ENCODE results near the gene SH2B3. TPM values are rescaled to one million over a fixed set of nuclear protein-coding genes. Genes with fewer than 3 reads are reported as not detected.
A peak's percentile ranks its signal among the peaks of the same experiment; 100 is the strongest.

SH2B3 gene
- total RNA-seq, 8 experiments from 2014 or later = 2.5 to 9.5 (median 6.4) TPM

GRCh38 chr12:111439657-111440151 lies 34.0 kb downstream of the SH2B3 start:
- ATAC-seq (replicated peaks in 6 of 8) = no peak
- in situ Hi-C loops (cut with MboI; ENCODE audit: low pct_unique_long_range_greater_than_20kb in 2 of 9, low sequenced_read_pairs in 9 of 9, unreplicated experiment in 9 of 9) = loop anchor here in 1 of 9 experiments (10.0 kb wide), 1 partner anchor 105 kb away; no protein-coding TSS in a partner anchor
- no peak overlapping the region for H3K27ac ChIP-seq
- H3K4me1 ChIP-seq (replicated peaks in 1 of 2) = peaks cover 9 to 16% of the 10 kb centered on the region in 2 donors
- 89 to 100% (median 100%) methylated on average over 1 to 3 of the region's 5 CpGs; no CpG with 5 or more reads in 7 of the 10 experiments for WGBS, 10 experiments
- H3K4me3 ChIP-seq = no peak overlapping the region

- 40 to 100% (median 92%) methylated on average over 1 to 5 of the region's 8 CpGs; no CpG with 5 or more reads in 3 of the 10 experiments for WGBS, 10 experiments
- Histone ChIP-seq H3K27ac (no peak overlapping the region), H3K4me3 (no peak overlapping the region), H3K4me1 (replicated peaks in 1 of 2) (peaks cover 6 to 16% of the 10 kb centered on the region in 2 donors)
- in situ Hi-C loops (cut with MboI; ENCODE audit: low pct_unique_long_range_greater_than_20kb in 2 of 9, low sequenced_read_pairs in 9 of 9, unreplicated experiment in 9 of 9) = loop anchor here in 1 of 9 experiments (10.0 kb wide), 1 partner anchor 105 kb away; no protein-coding TSS in a partner anchor
- no peak for ATAC-seq (replicated peaks in 6 of 8)
These were observed 34.4 kb downstream of the SH2B3 start for GRCh38 chr12:111440152-111440551.

- WGBS, 10 experiments = 81 to 100% (median 90%) methylated on average over 1 to 3 of the region's 3 CpGs; no CpG with 5 or more reads in 7 of the 10 experiments
- no peak overlapping the region for H3K4me3 ChIP-seq
- H3K27ac ChIP-seq = no peak overlapping the region
- in situ Hi-C loops (cut with MboI; ENCODE audit: low pct_unique_long_range_greater_than_20kb in 2 of 9, low sequenced_read_pairs in 9 of 9, unreplicated experiment in 9 of 9) = loop anchor here in 1 of 9 experiments (10.0 kb wide), 1 partner anchor 106 kb away; no protein-coding TSS in a partner anchor
- ATAC-seq (replicated peaks in 6 of 8) = no peak
- H3K4me1 ChIP-seq (replicated peaks in 1 of 2) = peaks cover 9 to 19% of the 10 kb centered on the region in 2 donors
These were observed 34.9 kb downstream of the SH2B3 start for GRCh38 chr12:111440631-111441030.

- no peak for ATAC-seq (replicated peaks in 6 of 8)
- in situ Hi-C loops (cut with MboI; ENCODE audit: low pct_unique_long_range_greater_than_20kb in 2 of 9, low sequenced_read_pairs in 9 of 9, unreplicated experiment in 9 of 9) = loop anchor here in 1 of 9 experiments (10.0 kb wide), 1 partner anchor 107 kb away; no protein-coding TSS in a partner anchor
- peaks cover 16 to 26% of the 10 kb centered on the region in 2 donors for H3K4me1 ChIP-seq (replicated peaks in 1 of 2)
- H3K27ac ChIP-seq = no peak overlapping the region
- 68 to 100% (median 97%) methylated on average over 1 to 7 of the region's 7 CpGs; no CpG with 5 or more reads in 2 of the 10 experiments for WGBS, 10 experiments
- no peak overlapping the region for H3K4me3 ChIP-seq
These were observed 35.6 kb downstream of the SH2B3 start for GRCh38 chr12:111441107-111441928.

- in situ Hi-C loops (cut with MboI; ENCODE audit: low pct_unique_long_range_greater_than_20kb in 2 of 9, low sequenced_read_pairs in 9 of 9, unreplicated experiment in 9 of 9) = loop anchor here in 1 of 9 experiments (10.0 kb wide), 1 partner anchor 108 kb away; no protein-coding TSS in a partner anchor
- Histone ChIP-seq H3K27ac (peak overlapping the region in 1 of 2 donors; percentile 35), H3K4me3 (no peak overlapping the region), H3K4me1 (replicated peaks in 1 of 2) (peaks cover 18 to 26% of the 10 kb centered on the region in 2 donors)
- ATAC-seq (replicated peaks in 6 of 8) = no peak
- 20 to 100% (median 65%) methylated on average over 1 to 3 of the region's 10 CpGs; no CpG with 5 or more reads in 6 of the 10 experiments for WGBS, 10 experiments
These were observed 36.8 kb downstream of the SH2B3 start for GRCh38 chr12:111442301-111443045.

- Histone ChIP-seq H3K4me1 (replicated peaks in 1 of 2) (peaks cover 18 to 25% of the 10 kb centered on the region in 2 donors), H3K27ac (no peak overlapping the region), H3K4me3 (no peak overlapping the region)
- 94 to 100% (median 100%) methylated on average over 1 to 3 of the region's 7 CpGs; no CpG with 5 or more reads in 5 of the 10 experiments for WGBS, 10 experiments
- no peak for ATAC-seq (replicated peaks in 6 of 8)
- in situ Hi-C loops (cut with MboI; ENCODE audit: low pct_unique_long_range_greater_than_20kb in 2 of 9, low sequenced_read_pairs in 9 of 9, unreplicated experiment in 9 of 9) = loop anchor here in 1 of 9 experiments (10.0 kb wide), 1 partner anchor 108 kb away; no protein-coding TSS in a partner anchor
These were observed 37.4 kb downstream of the SH2B3 start for GRCh38 chr12:111443086-111443485.

- H3K4me3 ChIP-seq = no peak overlapping the region
- in situ Hi-C loops (cut with MboI; ENCODE audit: low pct_unique_long_range_greater_than_20kb in 2 of 9, low sequenced_read_pairs in 9 of 9, unreplicated experiment in 9 of 9) = loop anchor here in 1 of 9 experiments (10.0 kb wide), 1 partner anchor 109 kb away; no protein-coding TSS in a partner anchor
- WGBS, 10 experiments = 33 to 100% (median 97%) methylated on average over 1 to 5 of the region's 7 CpGs; no CpG with 5 or more reads in 4 of the 10 experiments
- H3K27ac ChIP-seq = no peak overlapping the region
- peak in 6 of 8 experiments; percentile 5 to 65 (median 26) for ATAC-seq (replicated peaks in 6 of 8)
- peaks cover 15 to 20% of the 10 kb centered on the region in 2 donors for H3K4me1 ChIP-seq (replicated peaks in 1 of 2)
These were observed 37.9 kb downstream of the SH2B3 start for GRCh38 chr12:111443586-111443985.

- ATAC-seq (replicated peaks in 6 of 8) = no peak
- H3K27ac ChIP-seq = peak overlapping the region in 1 of 2 donors; percentile 92
- peaks cover 15 to 19% of the 10 kb centered on the region in 2 donors for H3K4me1 ChIP-seq (replicated peaks in 1 of 2)
- in situ Hi-C loops (cut with MboI; ENCODE audit: low pct_unique_long_range_greater_than_20kb in 2 of 9, low sequenced_read_pairs in 9 of 9, unreplicated experiment in 9 of 9) = loop anchor here in 1 of 9 experiments (10.0 kb wide), 1 partner anchor 110 kb away; no protein-coding TSS in a partner anchor
- no peak overlapping the region for H3K4me3 ChIP-seq
- WGBS, 10 experiments = 100% methylated on average over 1 to 2 of the region's 8 CpGs; no CpG with 5 or more reads in 6 of the 10 experiments
These were observed 38.7 kb downstream of the SH2B3 start for GRCh38 chr12:111444314-111444924.

- peak overlapping the region; percentile 64 to 92 for H3K27ac ChIP-seq
- peaks cover 15 to 19% of the 10 kb centered on the region in 2 donors for H3K4me1 ChIP-seq (replicated peaks in 1 of 2)
- peak; percentile 6 to 85 (median 70) for ATAC-seq (replicated peaks in 6 of 8)
- 69 to 100% (median 87%) methylated on average over 1 to 5 of the region's 11 CpGs; no CpG with 5 or more reads in 6 of the 10 experiments for WGBS, 10 experiments
- in situ Hi-C loops (cut with MboI; ENCODE audit: low pct_unique_long_range_greater_than_20kb in 2 of 9, low sequenced_read_pairs in 9 of 9, unreplicated experiment in 9 of 9) = loop anchor here in 1 of 9 experiments (10.0 kb wide), 1 partner anchor 110 kb away; no protein-coding TSS in a partner anchor
- no peak overlapping the region for H3K4me3 ChIP-seq
These were observed 39.4 kb downstream of the SH2B3 start for GRCh38 chr12:111444925-111445725.

- H3K4me3 ChIP-seq = no peak overlapping the region
- peak overlapping the region; percentile 64 to 92 for H3K27ac ChIP-seq
- WGBS, 10 experiments = 17 to 100% (median 81%) methylated on average over 1 to 3 of the region's 6 CpGs; no CpG with 5 or more reads in 4 of the 10 experiments
- in situ Hi-C loops (cut with MboI; ENCODE audit: low pct_unique_long_range_greater_than_20kb in 2 of 9, low sequenced_read_pairs in 9 of 9, unreplicated experiment in 9 of 9) = loop anchor here in 1 of 9 experiments (10.0 kb wide), 1 partner anchor 111 kb away; no protein-coding TSS in a partner anchor
- H3K4me1 ChIP-seq (replicated peaks in 1 of 2) = peaks cover 15 to 19% of the 10 kb centered on the region in 2 donors
- ATAC-seq (replicated peaks in 6 of 8) = peak in 6 of 8 experiments; percentile 2 to 18 (median 14)
These were observed 40.2 kb downstream of the SH2B3 start for GRCh38 chr12:111445726-111446581.
